Measurements from ENCODE around the gene FNDC3A.

GRCh38 chr13:49132479-49133002, 156.8 kb downstream of the FNDC3A start:
- no peak for TF ChIP-seq CTCF (IDR thresholded peaks at IDR 0.05; ENCODE audit: borderline replicate concordance, extremely low read depth, low read length, poor library complexity, severe bottlenecking)
- TF ChIP-seq EZH2 (IDR thresholded peaks at IDR 0.05; ENCODE audit: borderline replicate concordance, low read depth, low read length, severe bottlenecking), result no peak
